Measurements from ENCODE around the gene PEX7.

Gene PEX7

GRCh38 chr6:136822376-136823127 lies at the start of gene PEX7:
Gene PEX7 (plus strand): TSS chr6:136822592. CDS start chr6:136822666, 74 bp downstream.
- in situ Hi-C loops (cut with MboI; ENCODE audit: low sequenced_read_pairs) = no loop called here

DNA sequence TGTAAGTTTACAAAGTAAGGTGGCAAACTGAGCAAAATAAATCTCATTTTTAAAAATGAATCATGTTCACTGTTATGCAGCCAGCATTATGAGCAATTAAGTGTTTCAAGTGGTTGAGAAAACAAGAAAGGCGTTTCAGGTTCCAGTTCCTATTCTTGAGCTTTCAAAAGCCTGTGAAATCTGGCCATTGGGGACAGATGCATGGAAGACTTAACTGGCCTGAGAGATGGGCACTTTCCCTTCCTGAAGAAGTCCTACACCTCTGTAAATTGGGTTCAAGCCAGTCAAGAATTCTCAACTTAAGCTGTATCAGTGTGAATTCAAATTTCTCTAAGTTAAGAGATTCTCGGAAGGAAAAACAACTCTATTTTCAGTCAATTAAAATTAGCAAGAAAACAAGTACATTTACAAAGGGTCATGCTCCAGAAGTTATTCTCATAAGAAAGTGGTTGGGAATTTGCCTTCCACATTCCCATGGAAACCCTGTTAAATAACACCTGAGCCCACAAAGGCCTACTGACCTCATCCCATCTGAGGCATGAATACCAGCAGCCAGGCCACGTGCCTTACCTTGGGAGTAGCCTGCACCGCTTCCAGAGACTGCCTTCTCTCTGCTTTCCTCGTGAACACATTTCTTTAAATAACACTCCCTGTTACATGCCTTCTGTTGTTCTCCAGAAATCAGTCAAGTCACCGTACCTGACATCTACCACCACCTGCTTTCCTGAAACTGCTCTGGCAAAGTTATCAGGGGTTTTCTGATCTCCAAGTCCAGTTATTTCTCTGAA lies 49.5 kb upstream of the PEX7 start:
- in situ Hi-C loops (cut with MboI; ENCODE audit: low sequenced_read_pairs) = no loop called here

GRCh38 chr6:136773473-136773796 lies 49.0 kb upstream of the PEX7 start:
- in situ Hi-C loops (cut with MboI; ENCODE audit: low sequenced_read_pairs) = no loop called here

DNA sequence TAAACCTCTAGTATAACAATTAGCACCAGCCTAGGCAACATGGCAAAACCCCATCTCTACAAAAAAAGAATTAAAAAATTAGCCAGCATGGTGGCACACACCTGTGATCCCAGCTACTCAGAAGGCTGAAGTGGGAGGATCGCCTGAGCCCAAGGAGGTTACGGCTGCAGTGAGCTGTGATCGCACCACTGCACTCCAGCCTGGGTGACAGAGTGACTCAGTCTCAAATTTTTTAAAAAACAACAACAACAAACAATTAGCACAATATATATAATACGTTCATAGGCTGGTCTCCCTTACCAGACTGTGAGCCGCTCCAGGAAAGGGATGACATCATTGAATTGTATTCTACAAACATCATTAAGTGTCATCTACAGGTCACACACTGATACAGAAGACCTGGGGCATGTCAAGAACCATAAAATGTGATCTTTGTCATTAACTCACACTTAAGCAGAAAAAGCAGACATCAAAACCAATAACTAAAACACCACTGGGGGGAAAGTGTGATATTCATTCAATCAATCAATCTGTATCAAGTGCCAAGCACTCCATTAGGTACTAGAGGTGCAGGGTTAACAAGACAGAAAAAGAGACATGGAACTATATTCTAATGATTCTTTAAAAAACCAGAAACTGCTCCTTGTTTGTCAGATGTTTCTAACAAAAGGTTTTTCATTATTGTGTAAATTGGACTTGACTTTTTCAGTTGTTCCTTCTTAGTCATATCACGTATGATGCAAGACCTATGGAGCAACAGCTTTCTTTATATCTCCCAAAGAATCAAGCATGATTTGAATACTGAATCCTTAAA lies 48.0 kb upstream of the PEX7 start:
- in situ Hi-C loops (cut with MboI; ENCODE audit: low sequenced_read_pairs) = no loop called here

GRCh38 chr6:136775081-136775480 lies 47.3 kb upstream of the PEX7 start:
- in situ Hi-C loops (cut with MboI; ENCODE audit: low sequenced_read_pairs) = no loop called here

DNA sequence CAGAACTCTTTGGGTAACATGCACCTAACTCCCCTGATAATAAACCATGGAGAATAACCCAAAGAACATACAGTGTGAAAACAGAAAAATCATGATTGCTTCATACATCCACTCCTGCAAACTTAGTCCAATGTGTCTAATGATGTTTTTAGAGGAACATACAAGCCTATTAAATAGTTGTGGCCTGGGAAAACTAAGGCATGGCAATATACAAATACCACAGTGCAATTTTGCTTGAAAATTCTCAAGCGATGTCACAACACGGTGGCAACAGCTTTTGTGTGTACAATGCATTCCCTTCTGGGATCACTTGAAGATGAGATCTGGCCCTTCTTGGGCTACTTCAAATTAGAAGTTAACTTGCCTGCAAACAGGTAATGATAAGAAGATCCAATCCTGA lies 46.8 kb upstream of the PEX7 start:
- in situ Hi-C loops (cut with MboI; ENCODE audit: low sequenced_read_pairs) = no loop called here

DNA sequence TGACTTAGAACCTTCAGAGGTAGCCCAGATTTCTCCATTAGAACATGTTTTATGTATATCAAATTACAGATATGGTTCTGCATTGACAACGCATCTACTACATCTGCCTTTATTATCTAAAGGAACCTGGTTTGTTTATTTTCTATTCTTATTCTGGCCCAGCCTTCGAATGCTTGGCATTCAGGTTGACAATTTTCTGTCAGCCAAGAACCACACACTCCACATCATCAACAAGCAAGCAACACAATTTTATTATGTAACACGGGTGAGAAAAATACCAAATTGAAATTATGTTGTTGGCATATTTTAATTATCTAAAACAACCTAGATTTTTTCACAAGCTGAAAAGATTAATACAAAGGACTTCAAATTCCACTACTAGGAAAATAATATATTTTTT lies 44.7 kb upstream of the PEX7 start:
- in situ Hi-C loops (cut with MboI; ENCODE audit: low sequenced_read_pairs) = no loop called here

DNA sequence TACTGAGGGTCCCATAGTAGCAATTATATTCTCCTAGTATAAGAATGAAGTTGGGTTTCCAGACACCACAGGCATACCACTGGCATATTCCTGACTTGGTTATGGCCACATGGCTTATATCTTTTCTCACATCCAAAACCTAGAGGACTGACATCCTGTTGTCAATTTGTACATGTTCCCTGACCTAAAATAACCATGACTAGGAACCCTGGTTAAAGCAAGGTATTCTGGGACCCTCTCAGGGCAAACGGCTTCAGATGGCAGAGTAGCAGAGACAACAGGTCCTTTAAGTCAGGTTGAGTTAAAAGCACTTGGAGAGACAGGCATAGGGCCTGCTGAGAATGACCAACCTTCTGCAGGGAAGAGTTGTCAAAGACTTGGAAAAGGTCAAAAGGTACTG lies 42.7 kb upstream of the PEX7 start:
- in situ Hi-C loops (cut with MboI; ENCODE audit: low sequenced_read_pairs) = loop anchor here (10.0 kb wide), 1 partner anchor 135 kb away; no protein-coding TSS in a partner anchor

GRCh38 chr6:136780972-136781371 lies 41.4 kb upstream of the PEX7 start:
- in situ Hi-C loops (cut with MboI; ENCODE audit: low sequenced_read_pairs) = loop anchor here (10.0 kb wide), 1 partner anchor 136 kb away; no protein-coding TSS in a partner anchor

DNA sequence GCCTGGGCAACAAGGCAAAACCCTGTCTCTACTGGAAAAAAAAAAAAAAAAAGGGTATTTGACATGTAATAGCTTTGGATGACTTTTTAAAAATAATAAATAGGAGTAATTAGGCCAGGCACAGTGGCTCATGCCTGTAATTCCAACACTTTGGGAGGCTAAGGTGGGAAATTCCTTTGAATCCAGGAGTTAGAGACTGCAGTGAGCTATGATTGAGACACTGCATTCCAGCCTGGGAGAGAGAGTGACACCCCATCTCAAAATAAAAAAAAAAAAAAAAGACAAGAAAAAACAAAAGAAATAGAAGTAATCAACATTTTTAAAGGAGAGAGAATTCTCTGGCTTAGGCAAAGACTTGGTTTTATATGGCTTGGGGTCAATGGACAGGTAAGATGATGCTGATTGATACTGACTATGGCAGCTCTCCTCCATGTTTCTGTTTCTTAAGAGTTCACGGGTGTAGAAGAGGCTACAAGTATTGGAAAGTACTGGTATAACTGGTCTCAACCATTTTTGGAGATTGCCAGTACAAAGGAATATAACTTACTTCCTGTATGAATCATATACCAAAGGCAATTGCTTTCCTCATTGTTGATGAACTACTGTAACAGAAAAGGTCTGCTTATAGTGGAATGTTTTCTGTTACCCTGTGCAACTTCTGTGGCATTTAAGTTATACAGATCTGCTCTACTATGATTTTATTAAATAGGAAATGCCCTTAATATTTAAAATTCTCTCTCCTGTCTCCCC lies 40.2 kb upstream of the PEX7 start:
- in situ Hi-C loops (cut with MboI; ENCODE audit: low sequenced_read_pairs) = loop anchor here (10.0 kb wide), 1 partner anchor 137 kb away; no protein-coding TSS in a partner anchor

- in situ Hi-C loops (cut with MboI; ENCODE audit: low sequenced_read_pairs) = loop anchor here (10.0 kb wide), 1 partner anchor 138 kb away; no protein-coding TSS in a partner anchor
These were observed 39.4 kb upstream of the PEX7 start for GRCh38 chr6:136783021-136783420.

GRCh38 chr6:136783495-136784270 lies 38.7 kb upstream of the PEX7 start:
- in situ Hi-C loops (cut with MboI; ENCODE audit: low sequenced_read_pairs) = loop anchor here (10.0 kb wide), 1 partner anchor 139 kb away; no protein-coding TSS in a partner anchor

- in situ Hi-C loops (cut with MboI; ENCODE audit: low sequenced_read_pairs) = loop anchor here (10.0 kb wide), 1 partner anchor 139 kb away; no protein-coding TSS in a partner anchor
These were observed 38.1 kb upstream of the PEX7 start for GRCh38 chr6:136784271-136784664.

DNA sequence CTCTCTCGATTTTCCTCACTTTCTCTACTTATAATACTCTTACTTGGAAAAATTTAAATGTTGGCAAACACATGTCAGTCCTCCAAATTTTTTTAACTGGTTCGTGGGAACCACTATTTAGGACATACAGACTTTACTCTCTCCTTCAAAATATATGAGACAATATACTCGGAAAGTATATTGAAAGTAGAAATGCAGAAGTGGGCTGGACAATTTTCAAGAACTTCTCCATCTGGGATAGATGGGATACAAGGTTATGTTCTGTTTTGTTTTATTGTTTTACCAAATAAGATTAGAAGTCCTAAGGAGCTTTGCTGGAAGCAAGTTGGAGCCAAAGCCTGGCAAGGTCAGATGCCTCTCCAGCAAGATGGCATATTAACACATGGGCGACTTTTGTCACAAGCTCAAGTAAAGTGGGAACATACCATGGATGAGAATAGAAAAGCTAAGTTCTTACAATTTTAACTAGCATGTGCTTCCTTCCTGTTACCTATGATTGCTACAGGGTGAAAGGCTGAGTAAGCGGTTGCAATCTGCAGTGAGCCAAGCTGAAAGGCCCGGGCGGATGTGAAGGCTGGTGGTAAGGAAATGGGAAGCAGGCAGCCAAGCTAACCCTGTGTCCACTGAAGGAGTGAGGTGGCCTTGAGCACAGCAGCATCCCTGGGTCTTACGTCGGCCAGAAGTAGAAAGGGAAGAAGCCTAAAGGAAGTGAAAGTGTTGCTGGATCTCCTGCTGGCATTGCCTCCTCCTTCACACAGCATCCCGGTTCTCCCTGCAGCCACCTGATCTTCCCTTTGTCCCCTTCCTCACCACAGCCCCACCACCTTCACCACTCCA lies 37.3 kb upstream of the PEX7 start:
- in situ Hi-C loops (cut with MboI; ENCODE audit: low sequenced_read_pairs) = loop anchor here (10.0 kb wide), 1 partner anchor 140 kb away; no protein-coding TSS in a partner anchor

- in situ Hi-C loops (cut with MboI; ENCODE audit: low sequenced_read_pairs) = loop anchor here (10.0 kb wide), 1 partner anchor 142 kb away; no protein-coding TSS in a partner anchor
These were observed 35.7 kb upstream of the PEX7 start for GRCh38 chr6:136786658-136787057.

GRCh38 chr6:136787726-136788068 lies 34.7 kb upstream of the PEX7 start:
- in situ Hi-C loops (cut with MboI; ENCODE audit: low sequenced_read_pairs) = loop anchor here (10.0 kb wide), 1 partner anchor 143 kb away; no protein-coding TSS in a partner anchor

- in situ Hi-C loops (cut with MboI; ENCODE audit: low sequenced_read_pairs) = loop anchor here (10.0 kb wide), 1 partner anchor 143 kb away; no protein-coding TSS in a partner anchor
These were observed 34.1 kb upstream of the PEX7 start for GRCh38 chr6:136788069-136788902.

DNA sequence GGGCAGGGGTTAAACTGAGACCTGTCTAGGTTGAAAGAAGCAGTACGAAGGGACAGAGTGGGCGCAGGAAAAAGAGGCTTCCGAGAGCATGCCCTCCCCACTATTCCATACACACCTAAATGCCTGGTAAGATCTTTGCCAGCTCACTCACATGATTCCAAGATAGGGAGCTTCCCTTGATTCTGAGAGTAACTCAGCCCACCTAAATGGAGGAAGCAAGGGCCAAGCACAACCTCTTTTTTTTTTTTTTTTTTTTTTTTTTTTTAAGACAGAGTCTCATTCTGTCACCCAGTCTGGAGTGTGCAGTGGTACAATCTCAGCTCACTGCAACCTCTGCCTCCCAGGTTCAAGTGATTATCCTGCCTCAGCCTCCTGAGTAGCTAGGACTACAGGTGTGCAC lies 33.0 kb upstream of the PEX7 start:
- in situ Hi-C loops (cut with MboI; ENCODE audit: low sequenced_read_pairs) = loop anchor here (10.0 kb wide), 1 partner anchor 145 kb away; no protein-coding TSS in a partner anchor
